SK-MEL-5 (cell line): ENCODE results near the gene HLA-DMA. TPM values are rescaled to one million over a fixed set of nuclear protein-coding genes. Genes with fewer than 3 reads are reported as not detected.

Experiments
- DNase-seq: peaks from one replicate; pipeline ENCODE4 v3.0.0-alpha.2; 2016; ENCODE audit warnings: low read depth, low spot score
- in situ Hi-C: cut with HindIII; loops from 2 replicates; pipeline ENCODE4 v1.10.0; 2016; ENCODE audit warnings: low sequenced_read_pairs, high pct_unique_total_duplicates, low pct_unique_long_range_greater_than_20kb
- total RNA-seq: library from RNA; depleted of rRNA; stranded (reverse); fragments of >200 nt; shearing (Covaris generic); gene quantifications from 2 replicates; pipeline ENCODE4 v1.2.3, GENCODE V29; 2014; rRNA removed

HLA-DMA gene
- total RNA-seq, 1 experiment from 2014 or later, result 34.0 TPM

DNA sequence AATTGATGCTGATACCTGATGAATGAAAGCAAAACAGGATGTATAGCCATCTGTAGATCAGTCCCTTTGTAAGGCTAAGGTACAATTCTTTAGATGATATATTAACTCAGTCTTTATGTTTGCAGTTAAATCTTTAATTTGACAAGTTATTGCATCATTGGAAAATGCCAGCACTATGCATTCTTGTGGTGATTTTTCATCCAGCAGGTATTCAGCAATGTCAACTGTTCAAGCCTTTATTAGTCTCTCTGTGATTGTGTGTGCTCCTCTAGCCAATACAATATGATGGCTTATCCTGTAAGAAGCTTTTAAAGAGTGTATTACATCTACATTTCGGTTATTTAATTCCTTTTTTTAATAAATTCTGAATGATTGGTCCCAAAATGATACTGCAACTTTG, 46.4 kb downstream of the HLA-DMA start:
- no peak for DNase-seq
- in situ Hi-C loops, result no loop called here

DNA sequence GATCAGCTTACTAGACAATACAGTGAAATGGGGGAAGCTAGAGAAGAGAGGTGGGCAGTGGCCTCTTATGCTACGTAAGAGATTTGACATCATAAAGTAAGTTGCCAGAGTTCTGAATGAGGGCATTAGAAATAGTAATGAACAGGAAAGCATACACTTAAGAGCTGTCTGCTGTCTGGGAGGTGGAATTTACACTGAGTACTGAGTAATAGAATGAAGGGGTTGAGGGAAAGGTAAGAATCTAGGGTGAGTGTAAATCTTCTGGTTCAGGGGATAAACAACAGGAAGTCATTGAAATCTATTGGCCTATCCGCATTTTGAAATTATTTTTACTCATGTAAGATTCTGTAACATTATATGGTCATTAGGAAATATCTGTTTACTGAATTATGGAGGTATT, 47.8 kb downstream of the HLA-DMA start:
- DNase-seq, result no peak
- in situ Hi-C loops, result no loop called here

DNA sequence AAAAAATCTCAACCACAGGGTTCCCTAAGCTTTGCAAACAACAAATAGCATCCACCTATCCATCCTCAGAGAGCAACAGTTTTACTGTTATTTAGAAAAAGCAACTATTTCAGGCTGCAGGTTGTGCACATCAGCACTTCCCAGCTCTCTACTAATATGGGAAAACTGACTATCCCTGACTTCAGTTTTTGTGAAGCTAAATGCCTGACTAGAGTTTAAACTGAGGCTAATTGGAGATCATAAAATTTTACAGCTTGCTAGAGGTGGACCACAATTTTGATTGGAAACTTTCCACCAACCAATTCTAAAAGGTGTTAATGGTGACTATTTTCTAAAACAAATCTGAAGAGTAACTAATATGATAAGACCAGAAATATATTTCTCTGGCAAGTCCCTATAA, 48.9 kb downstream of the HLA-DMA start:
- in situ Hi-C loops, result no loop called here
- DNase-seq, result no peak

Other genes with a start within 250 kb of the HLA-DMA start
- gene HLA-DQA2, start 211.7 kb downstream of the HLA-DMA start, total RNA-seq, result 0.19 TPM in 1 of 2 replicates, not detected in the other
- gene HLA-DQB2, start 189.6 kb downstream of the HLA-DMA start, total RNA-seq, result not detected in 2 replicates
- not detected in 2 replicates for gene HLA-DOB, start 136.1 kb downstream of the HLA-DMA start, total RNA-seq
- gene TAP2, start 114.4 kb downstream of the HLA-DMA start, total RNA-seq, result 52.5 and 54.2 TPM in 2 replicates
- gene PSMB8, start 109.0 kb downstream of the HLA-DMA start, total RNA-seq, result 40.4 and 43.9 TPM in 2 replicates
- gene TAP1, start 99.4 kb downstream of the HLA-DMA start, total RNA-seq, result 30.6 and 36.4 TPM in 2 replicates
- 10.4 and 15.4 TPM in 2 replicates for gene PSMB9, start 98.9 kb downstream of the HLA-DMA start, total RNA-seq
- gene HLA-DMB, start 12.1 kb downstream of the HLA-DMA start, total RNA-seq, result 1.9 and 2.6 TPM in 2 replicates
- gene BRD2, start 15.5 kb upstream of the HLA-DMA start, total RNA-seq, result 96.2 and 107 TPM in 2 replicates
- 0.13 and 0.16 TPM in 2 replicates for gene HLA-DOA, start 56.5 kb upstream of the HLA-DMA start, total RNA-seq
- 7.1 and 8.7 TPM in 2 replicates for gene HLA-DPA1, start 120.6 kb upstream of the HLA-DMA start, total RNA-seq
- gene HLA-DPB1, start 122.9 kb upstream of the HLA-DMA start, total RNA-seq, result 1.7 and 3.5 TPM in 2 replicates
- 0.42 and 0.98 TPM in 2 replicates for gene COL11A2, start 239.4 kb upstream of the HLA-DMA start, total RNA-seq
- 16.5 and 17.0 TPM in 2 replicates for gene RXRB, start 247.6 kb upstream of the HLA-DMA start, total RNA-seq
- 92.5 and 94.5 TPM in 2 replicates for gene SLC39A7, start 247.8 kb upstream of the HLA-DMA start, total RNA-seq